Activated T-helper 17 cell treated with anti-CD3 and anti-CD28 coated beads, Interleukin-2, amount 50 U/mL, for 72 hours (primary cell): Measurements from ENCODE around the gene CXXC5. TPM values are rescaled to one million over a fixed set of nuclear protein-coding genes. Genes with fewer than 3 reads are reported as not detected.
"Not testable (repeated sequence)": the region's sequence is repeated elsewhere in the genome, so short reads cannot be mapped to it uniquely, and the experiment has no call there.

ENCODE experiments used
- ATAC-seq: fragments of 150-1000 bp; cut with Tn5 transposase; replicated peaks from 2 replicates; pipeline ENCODE4 v1.10.0; 2021; ENCODE audit warnings: mild to moderate bottlenecking, moderate library complexity
- H3K27ac Mint-ChIP-seq: one replicate; pipeline ENCODE4 v1.8.0; 2022; ENCODE audit warnings: mixed read lengths
- H3K27me3 Mint-ChIP-seq: one replicate; pipeline ENCODE4 v1.8.0; 2022; ENCODE audit warnings: mixed read lengths
- H3K36me3 Mint-ChIP-seq: one replicate; pipeline ENCODE4 v1.8.0; 2022; ENCODE audit warnings: low read depth, mild to moderate bottlenecking, mixed read lengths
- H3K4me1 Mint-ChIP-seq: one replicate; pipeline ENCODE4 v1.8.0; 2022; ENCODE audit warnings: mixed read lengths
- H3K4me3 Mint-ChIP-seq: one replicate; pipeline ENCODE4 v1.8.0; 2022; ENCODE audit warnings: mild to moderate bottlenecking, mixed read lengths
- H3K9me3 Mint-ChIP-seq: one replicate; pipeline ENCODE4 v1.8.0; 2022; ENCODE audit warnings: mixed read lengths
- total RNA-seq, 2 donors: library from RNA; stranded (reverse); gene quantifications; one replicate each; pipeline ENCODE4 v1.2.3, GENCODE V29; 2022

CXXC5 gene
- total RNA-seq = 1 to 10 TPM in 1 of 2 donors, under 1 TPM in 1; 0.89 to 2.7 TPM

DNA sequence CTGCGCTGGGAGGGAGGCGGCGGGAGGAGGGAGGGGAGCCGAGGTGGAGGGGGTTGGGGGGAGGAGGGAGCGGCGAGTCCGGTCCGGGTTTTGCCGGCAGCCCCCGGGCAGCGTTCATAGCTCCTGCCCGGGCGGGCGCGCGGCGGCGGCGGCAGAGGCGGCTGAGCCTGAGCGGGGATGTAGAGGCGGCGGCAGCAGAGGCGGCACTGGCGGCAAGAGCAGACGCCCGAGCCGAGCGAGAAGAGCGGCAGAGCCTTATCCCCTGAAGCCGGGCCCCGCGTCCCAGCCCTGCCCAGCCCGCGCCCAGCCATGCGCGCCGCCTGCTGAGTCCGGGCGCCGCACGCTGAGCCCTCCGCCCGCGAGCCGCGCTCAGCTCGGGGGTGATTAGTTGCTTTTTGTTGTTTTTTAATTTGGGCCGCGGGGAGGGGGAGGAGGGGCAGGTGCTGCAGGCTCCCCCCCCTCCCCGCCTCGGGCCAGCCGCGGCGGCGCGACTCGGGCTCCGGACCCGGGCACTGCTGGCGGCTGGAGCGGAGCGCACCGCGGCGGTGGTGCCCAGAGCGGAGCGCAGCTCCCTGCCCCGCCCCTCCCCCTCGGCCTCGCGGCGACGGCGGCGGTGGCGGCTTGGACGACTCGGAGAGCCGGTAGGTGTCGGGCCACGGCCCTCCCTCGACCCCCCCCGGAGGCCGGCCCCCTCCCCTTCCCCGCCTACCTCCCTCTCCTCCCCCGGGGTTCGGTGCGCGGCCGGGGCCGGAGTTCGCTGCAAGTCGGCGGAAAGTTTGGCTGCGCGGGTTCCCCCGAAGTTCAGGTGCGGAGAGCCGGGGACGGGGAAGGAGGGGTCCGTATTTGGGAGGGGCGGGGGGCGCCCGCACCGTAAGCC, at the start of gene CXXC5:
CXXC5 (plus strand) TSS at position 145 of the 877 bp plus-strand sequence. CDS start 32,175 bp downstream, outside the sequence.
- H3K4me1 Mint-ChIP-seq = peaks cover 13% of the 10 kb centered on the region
- no peaks in the 10 kb centered on the region for H3K9me3 Mint-ChIP-seq
- peaks cover 5% of the 10 kb centered on the region for H3K36me3 Mint-ChIP-seq
- no peak within 1 kb of the TSS for H3K27ac Mint-ChIP-seq
- peak; percentile 28 for ATAC-seq
- peak within 1 kb of the TSS; percentile 75 for H3K4me3 Mint-ChIP-seq
- H3K27me3 Mint-ChIP-seq = peaks cover 29% of the 10 kb centered on the region

DNA sequence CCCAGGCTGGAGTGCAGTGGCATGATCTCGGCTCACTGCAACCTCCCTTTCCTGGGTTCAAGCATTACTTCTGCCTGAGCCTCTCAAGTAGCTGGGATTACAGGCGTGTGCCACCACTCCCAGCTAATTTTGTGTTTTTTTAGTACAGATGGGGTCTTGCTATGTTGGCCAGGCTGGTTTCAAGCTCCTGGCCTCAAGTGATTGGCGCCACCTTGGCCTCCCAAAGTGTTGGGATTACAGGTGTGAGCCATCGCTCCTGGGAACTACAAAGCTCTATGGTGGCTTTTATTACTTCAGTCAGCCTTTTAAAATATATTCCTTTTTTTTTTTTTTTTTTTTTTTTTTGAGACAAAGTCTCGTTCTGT, 49.6 kb upstream of the CXXC5 start:
- H3K27me3 Mint-ChIP-seq, H3K4me3 Mint-ChIP-seq, H3K9me3 Mint-ChIP-seq, ATAC-seq, H3K4me1 Mint-ChIP-seq, H3K27ac Mint-ChIP-seq: not testable (repeated sequence)
- peaks cover 70% of the 10 kb centered on the region for H3K36me3 Mint-ChIP-seq

- Mint-ChIP-seq H3K9me3 (no peaks in the 10 kb centered on the region), H3K4me3 (no peak overlapping the region), H3K27me3 (no peaks in the 10 kb centered on the region), H3K4me1 (peaks cover 6% of the 10 kb centered on the region), H3K36me3 (peaks cover 77% of the 10 kb centered on the region), H3K27ac (no peak overlapping the region)
- ATAC-seq = no peak
These were observed 47.7 kb upstream of the CXXC5 start for GRCh38 chr5:139600336-139600949.

DNA sequence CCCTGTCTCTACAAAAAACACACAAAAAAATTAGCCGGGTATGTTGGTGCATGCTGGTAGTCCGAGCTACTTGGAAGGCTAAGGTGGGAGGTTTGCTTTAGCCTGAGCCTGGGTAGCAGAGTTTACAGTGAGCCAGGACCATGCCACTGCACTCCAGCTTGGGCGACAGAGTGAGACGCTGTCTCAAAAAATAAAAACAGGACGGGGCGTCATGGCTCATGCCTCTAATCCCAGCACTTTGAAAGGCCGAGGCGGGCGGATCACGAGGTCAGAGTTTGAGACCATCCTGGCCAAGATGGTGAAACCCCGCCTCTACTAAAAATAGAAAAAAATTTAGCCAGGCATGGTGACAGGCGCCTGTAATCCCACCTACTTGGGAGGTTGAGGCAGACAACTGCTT, 46.7 kb upstream of the CXXC5 start:
- Mint-ChIP-seq H3K27me3 (no peaks in the 10 kb centered on the region), H3K36me3 (peaks cover 79% of the 10 kb centered on the region), H3K9me3 (no peaks in the 10 kb centered on the region), H3K4me3 (no peak overlapping the region), H3K4me1 (peaks cover 12% of the 10 kb centered on the region), H3K27ac (no peak overlapping the region)
- ATAC-seq = no peak

- H3K27me3 Mint-ChIP-seq, H3K4me3 Mint-ChIP-seq, H3K27ac Mint-ChIP-seq, ATAC-seq, H3K9me3 Mint-ChIP-seq: not testable (repeated sequence)
- H3K4me1 Mint-ChIP-seq = peaks cover 12% of the 10 kb centered on the region
- peaks cover 83% of the 10 kb centered on the region for H3K36me3 Mint-ChIP-seq
These were observed 46.2 kb upstream of the CXXC5 start for GRCh38 chr5:139601948-139602347.

- H3K27ac Mint-ChIP-seq = peak overlapping the region; percentile 60
- H3K36me3 Mint-ChIP-seq = peaks cover 89% of the 10 kb centered on the region
- H3K4me3 Mint-ChIP-seq = no peak overlapping the region
- ATAC-seq = no peak
- no peaks in the 10 kb centered on the region for H3K27me3 Mint-ChIP-seq
- H3K9me3 Mint-ChIP-seq = no peaks in the 10 kb centered on the region
- peaks cover 7% of the 10 kb centered on the region for H3K4me1 Mint-ChIP-seq
These were observed 42.3 kb upstream of the CXXC5 start for GRCh38 chr5:139605887-139606286.

GRCh38 chr5:139611703-139612584, 36.2 kb upstream of the CXXC5 start:
- Mint-ChIP-seq H3K27me3 (no peaks in the 10 kb centered on the region), H3K4me3 (no peak overlapping the region), H3K27ac (peak overlapping the region; percentile 38), H3K9me3 (no peaks in the 10 kb centered on the region), H3K36me3 (peaks cover 88% of the 10 kb centered on the region), H3K4me1 (no peaks in the 10 kb centered on the region)
- peak; percentile 67 for ATAC-seq

GRCh38 chr5:139619861-139620260, 28.3 kb upstream of the CXXC5 start:
- Mint-ChIP-seq H3K4me1 (peaks cover 4% of the 10 kb centered on the region), H3K9me3 (no peaks in the 10 kb centered on the region), H3K4me3 (no peak overlapping the region), H3K27me3 (no peaks in the 10 kb centered on the region), H3K27ac (peak overlapping the region; percentile 65), H3K36me3 (peaks cover 89% of the 10 kb centered on the region)
- ATAC-seq = no peak

DNA sequence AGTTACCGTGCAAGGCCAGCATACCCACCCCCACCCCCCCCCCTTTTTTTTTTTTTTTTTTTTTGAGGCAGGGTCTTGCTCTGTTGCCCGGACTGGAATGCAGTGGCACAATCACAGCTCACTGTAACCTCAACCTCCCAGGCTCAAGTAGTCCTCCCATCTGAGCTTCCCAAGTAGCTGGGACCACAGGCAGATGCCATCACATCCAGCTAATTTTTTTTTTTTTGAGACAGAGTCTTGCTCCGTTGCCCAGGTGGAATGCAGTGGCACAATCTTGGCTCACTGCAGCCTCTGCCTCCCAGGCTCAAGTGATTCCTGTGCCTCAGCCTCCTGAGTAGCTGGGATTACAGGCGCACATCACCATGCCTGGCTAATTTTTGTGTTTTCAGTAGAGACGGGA, 22.8 kb upstream of the CXXC5 start:
- not testable (repeated sequence) for H3K27me3 Mint-ChIP-seq, H3K9me3 Mint-ChIP-seq, H3K27ac Mint-ChIP-seq, H3K4me1 Mint-ChIP-seq, H3K4me3 Mint-ChIP-seq, ATAC-seq
- H3K36me3 Mint-ChIP-seq = peaks cover 91% of the 10 kb centered on the region

- H3K4me3 Mint-ChIP-seq = no peak overlapping the region
- peaks cover 20% of the 10 kb centered on the region for H3K4me1 Mint-ChIP-seq
- H3K27me3 Mint-ChIP-seq = no peaks in the 10 kb centered on the region
- ATAC-seq = no peak
- no peak overlapping the region for H3K27ac Mint-ChIP-seq
- no peaks in the 10 kb centered on the region for H3K9me3 Mint-ChIP-seq
- H3K36me3 Mint-ChIP-seq = peaks cover 67% of the 10 kb centered on the region
These were observed 17.3 kb upstream of the CXXC5 start for GRCh38 chr5:139630855-139631254.

- Mint-ChIP-seq H3K27ac (no peak overlapping the region), H3K9me3 (no peaks in the 10 kb centered on the region), H3K4me3 (no peak overlapping the region), H3K4me1 (peaks cover 28% of the 10 kb centered on the region), H3K36me3 (peaks cover 62% of the 10 kb centered on the region), H3K27me3 (no peaks in the 10 kb centered on the region)
- ATAC-seq = no peak
These were observed 16.5 kb upstream of the CXXC5 start for GRCh38 chr5:139631520-139632165.

GRCh38 chr5:139633295-139634027, 14.7 kb upstream of the CXXC5 start:
- peak; percentile 20 for ATAC-seq
- Mint-ChIP-seq H3K9me3 (no peaks in the 10 kb centered on the region), H3K27ac (peak overlapping the region; percentile 61), H3K27me3 (no peaks in the 10 kb centered on the region), H3K4me1 (peaks cover 33% of the 10 kb centered on the region), H3K36me3 (peaks cover 50% of the 10 kb centered on the region), H3K4me3 (no peak overlapping the region)

DNA sequence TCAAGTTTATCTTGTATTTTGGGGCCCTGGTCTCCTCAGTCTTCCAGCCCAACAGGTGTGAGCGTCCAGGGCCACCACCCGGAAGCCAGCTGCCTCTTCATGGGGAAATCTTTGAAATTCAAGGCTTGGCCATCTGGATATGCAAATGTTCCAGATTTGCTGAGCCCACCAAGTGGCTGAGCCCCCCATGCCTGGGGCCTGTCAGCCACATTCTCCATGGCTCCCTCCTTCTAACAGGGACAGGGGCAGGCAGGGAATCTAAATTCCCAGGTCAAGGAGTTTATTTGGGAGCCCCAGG, 14.2 kb upstream of the CXXC5 start:
- peaks cover 50% of the 10 kb centered on the region for H3K36me3 Mint-ChIP-seq
- ATAC-seq = no peak
- no peaks in the 10 kb centered on the region for H3K27me3 Mint-ChIP-seq
- H3K4me1 Mint-ChIP-seq = peaks cover 33% of the 10 kb centered on the region
- H3K27ac Mint-ChIP-seq = no peak overlapping the region
- no peak overlapping the region for H3K4me3 Mint-ChIP-seq
- no peaks in the 10 kb centered on the region for H3K9me3 Mint-ChIP-seq

DNA sequence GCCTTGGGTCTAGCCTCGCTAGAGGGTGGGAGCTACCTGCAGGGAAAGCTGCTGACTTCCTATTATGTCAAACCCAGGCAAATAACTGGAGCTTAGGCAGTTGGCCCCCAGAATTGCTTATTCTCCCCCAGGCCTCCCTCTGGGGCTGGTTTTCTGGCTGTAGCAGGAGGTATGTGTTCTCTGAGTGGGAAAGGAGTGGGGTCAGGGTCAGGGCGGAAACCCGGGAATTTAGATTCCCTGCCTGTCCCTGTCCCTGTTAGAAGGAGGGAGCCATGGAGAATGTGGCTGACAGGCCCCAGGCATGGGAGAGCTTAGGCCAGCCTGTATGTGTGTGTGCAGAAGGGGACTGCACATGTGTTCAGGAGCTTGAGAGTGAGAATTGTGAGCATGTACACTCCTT, 13.6 kb upstream of the CXXC5 start:
- peaks cover 45% of the 10 kb centered on the region for H3K36me3 Mint-ChIP-seq
- no peaks in the 10 kb centered on the region for H3K27me3 Mint-ChIP-seq
- H3K4me1 Mint-ChIP-seq = peaks cover 33% of the 10 kb centered on the region
- ATAC-seq = no peak
- no peaks in the 10 kb centered on the region for H3K9me3 Mint-ChIP-seq
- no peak overlapping the region for H3K4me3 Mint-ChIP-seq
- H3K27ac Mint-ChIP-seq = peak overlapping the region; percentile 94
